SK-N-SH treated with all-trans-retinoic acid at 6 μM for 48 hours (cell line): ENCODE measurements around the gene ZNF692.
A peak's percentile ranks its signal among the peaks of the same experiment; 100 is the strongest.

Experiments
- ATAC-seq: fragments of 200-7000 bp; cut with Tn5 transposase; 3 replicates; pipeline ENCODE4 v1.9.1; 2020; ENCODE audit warnings: mild to moderate bottlenecking, moderate library complexity
- ARNTL ChIP-seq: fragments of 450-650 bp; formaldehyde crosslinking; IDR thresholded peaks from 2 replicates; pipeline ENCODE4 v1.5.0; 2020; ENCODE audit warnings: low read depth, mild to moderate bottlenecking, moderate library complexity, borderline replicate concordance
- BACH2 ChIP-seq: fragments of 250-450 bp; sonication (Bioruptor Pico); IDR thresholded peaks from 2 replicates; pipeline ENCODE4 v1.9.0; 2021; ENCODE audit warnings: mild to moderate bottlenecking, borderline replicate concordance
- CSDC2 ChIP-seq: fragments of 250-450 bp; sonication (Bioruptor Pico); IDR thresholded peaks from 2 replicates; pipeline ENCODE4 v1.5.0; 2020; ENCODE audit warnings: mild to moderate bottlenecking, moderate library complexity
- CSRNP3 ChIP-seq: fragments of 250-450 bp; sonication (Bioruptor Pico); IDR thresholded peaks from 2 replicates; pipeline ENCODE4 v1.5.1; 2021; ENCODE audit warnings: mild to moderate bottlenecking, moderate library complexity
- ESRRG ChIP-seq: fragments of 250-450 bp; sonication (Bioruptor Pico); IDR thresholded peaks from 2 replicates; pipeline ENCODE4 v1.6.1; 2021; ENCODE audit warnings: mild to moderate bottlenecking
- GLIS3 ChIP-seq: fragments of 250-450 bp; sonication (Bioruptor Pico); IDR thresholded peaks from 2 replicates; pipeline ENCODE4 v1.5.0; 2020; ENCODE audit warnings: mild to moderate bottlenecking, moderate library complexity
- ISL1 ChIP-seq: fragments of 250-450 bp; sonication (Bioruptor Pico); IDR thresholded peaks from 2 replicates; pipeline ENCODE4 v2.1.2; 2022; ENCODE audit warnings: mild to moderate bottlenecking, moderate library complexity
- POU6F1 ChIP-seq: fragments of 250-450 bp; sonication (Bioruptor Pico); IDR thresholded peaks from 2 replicates; pipeline ENCODE4 v1.8.0; 2021; ENCODE audit warnings: low read depth, mild to moderate bottlenecking, moderate library complexity, borderline replicate concordance
- PPARA ChIP-seq: fragments of 250-450 bp; sonication (Bioruptor Pico); IDR thresholded peaks from 2 replicates; pipeline ENCODE4 v1.5.0; 2020; ENCODE audit warnings: mild to moderate bottlenecking, borderline replicate concordance
- RARB ChIP-seq: fragments of 250-450 bp; sonication (Bioruptor Pico); IDR thresholded peaks from 2 replicates; pipeline ENCODE4 v1.8.0; 2021; ENCODE audit warnings: mild to moderate bottlenecking, moderate library complexity
- SNAI2 ChIP-seq: fragments of 250-450 bp; sonication (Bioruptor Pico); IDR thresholded peaks from 2 replicates; pipeline ENCODE4 v1.5.0; 2020; ENCODE audit warnings: mild to moderate bottlenecking, moderate library complexity
- TCF4 ChIP-seq: fragments of 250-450 bp; sonication (Bioruptor Pico); IDR thresholded peaks from 2 replicates; pipeline ENCODE4 v1.8.0; 2021; ENCODE audit warnings: mild to moderate bottlenecking, moderate library complexity, borderline replicate concordance
- TSHZ2 ChIP-seq: fragments of 250-450 bp; sonication (Bioruptor Pico); IDR thresholded peaks from 2 replicates; pipeline ENCODE4 v1.5.0; 2020; ENCODE audit warnings: mild to moderate bottlenecking, moderate library complexity
- ZC3H10 ChIP-seq: fragments of 250-450 bp; sonication (Bioruptor Pico); IDR thresholded peaks from 2 replicates; pipeline ENCODE4 v1.5.1; 2021; ENCODE audit warnings: mild to moderate bottlenecking, moderate library complexity
- ZFP3 ChIP-seq: fragments of 250-450 bp; sonication (Bioruptor Pico); IDR thresholded peaks from 2 replicates; pipeline ENCODE4 v1.5.0; 2020; ENCODE audit warnings: mild to moderate bottlenecking, moderate library complexity
- ZFP30 ChIP-seq: fragments of 450-650 bp; formaldehyde crosslinking; IDR thresholded peaks from 2 replicates; pipeline ENCODE4 v1.5.0; 2022; ENCODE audit warnings: mild to moderate bottlenecking, moderate library complexity
- ZNF565 ChIP-seq: fragments of 450-650 bp; formaldehyde crosslinking; conservative IDR thresholded peaks from 2 replicates; pipeline ENCODE4 v1.5.0; 2020; ENCODE audit warnings: low read depth, mild to moderate bottlenecking, moderate library complexity

The ZNF692 gene

GRCh38 chr1:248873409-248873992, 14.6 kb upstream of the ZNF692 start:
- peak; percentile 87 for ATAC-seq
- TF ChIP-seq ESRRG (CRISPR knock-in tag) (no peak), SNAI2 (CRISPR knock-in tag) (no peak), ZFP3 (CRISPR knock-in tag) (no peak), CSDC2 (CRISPR knock-in tag) (no peak), ZFP30 (CRISPR knock-in tag) (no peak)
- TF ChIP-seq, all 23 proteins: peak for 0

- ATAC-seq = peak; percentile 80
- TF ChIP-seq GLIS3 (CRISPR knock-in tag) (no peak), ISL1 (CRISPR knock-in tag) (no peak), POU6F1 (no peak)
These were observed 14.0 kb upstream of the ZNF692 start for GRCh38 chr1:248872752-248873408.

- TF ChIP-seq ZNF565 = no peak
- ATAC-seq = no peak
These were observed 13.0 kb upstream of the ZNF692 start for GRCh38 chr1:248871837-248872401.

- ATAC-seq = peak; percentile 83
These were observed 4.4 kb upstream of the ZNF692 start for GRCh38 chr1:248862998-248863881.

GRCh38 chr1:248862695-248862997, 3.8 kb upstream of the ZNF692 start:
- peak; percentile 5; the same call in 2 of the 3 replicates for ATAC-seq
- no peak for TF ChIP-seq ZC3H10 (CRISPR knock-in tag)
- TF ChIP-seq ZFP3 (CRISPR knock-in tag) = no peak
- TF ChIP-seq BACH2 (CRISPR knock-in tag) = no peak
- TF ChIP-seq SNAI2 (CRISPR knock-in tag) = no peak
- TF ChIP-seq ISL1 (CRISPR knock-in tag) = no peak
- TF ChIP-seq TSHZ2 (CRISPR knock-in tag) = no peak
- TF ChIP-seq CSDC2 (CRISPR knock-in tag) = no peak
- TF ChIP-seq TCF4 = no peak
- TF ChIP-seq RARB (CRISPR knock-in tag) = no peak
- no peak for TF ChIP-seq ARNTL (CRISPR knock-in tag)
- TF ChIP-seq ESRRG (CRISPR knock-in tag) = no peak
- TF ChIP-seq PPARA (CRISPR knock-in tag) = no peak
- no peak for TF ChIP-seq GLIS3 (CRISPR knock-in tag)

More at GRCh38 chr1:248862998-248863881, 4.4 kb upstream of the ZNF692 start:
- TF ChIP-seq ZFP3 (CRISPR knock-in tag) (0 out of 2 replicates have a peak, but pooled peaks have one; percentile 41), CSRNP3 (CRISPR knock-in tag) (no peak), TSHZ2 (CRISPR knock-in tag) (0 out of 2 replicates have a peak, but pooled peaks have one; percentile 21)
